K562 (cell line): ENCODE results near the gene MTRF1L. TPM values are rescaled to one million over a fixed set of nuclear protein-coding genes. Genes with fewer than 3 reads are reported as not detected.
A peak's percentile ranks its signal among the peaks of the same experiment; 100 is the strongest.

Experiments
- ATAC-seq: fragments of 200-7000 bp; cut with Tn5 transposase; 3 replicates; pipeline ENCODE4 v1.9.1; 2020; ENCODE audit warnings: moderate library complexity
- BruUV-seq: library from RNA; stranded (reverse); fragments of 400-500 nt; replicated peaks from 2 replicates; lab custom pipeline; 2021; lab: Mats Ljungman, UMichigan
- CTCF ChIA-PET: fragments of 300-600 bp; formaldehyde crosslinking; extraction: SDS; loops from one replicate; lab custom pipeline; 2021; ENCODE audit warnings: low intra/inter-chr PET ratio; lab: Yijun Ruan, JAX
- POLR2A ChIA-PET: fragments of 300-600, 350-650 bp; sonication (Branson Sonifier 250); formaldehyde crosslinking; extraction: SDS; loops from one replicate; lab custom pipeline; 2021; ENCODE audit warnings: antibody characterized with exemption, inconsistent platforms; lab: Yijun Ruan, JAX
- DNase-seq, 4 experiments: peaks; one replicate each; pipeline versions ENCODE4 v3.0.0 to v3.0.0-alpha.2; 2011 to 2018; ENCODE audit warnings: low spot score in 3 of 4, mixed read lengths in 3 of 4; ENCODE audit errors: extremely low read depth in 1 of 4
- FAIRE-seq: peaks from 2 replicates; lab custom pipeline; 2011; peaks lifted over from hg19 to GRCh38; lab: Jason Lieb, UNC
- H2AFZ ChIP-seq: 2 replicates; pipeline ENCODE4 v1.6.0; 2011; ENCODE audit warnings: low read depth, low read length, control low read depth, inconsistent platforms
- H3K27ac ChIP-seq: fragments of 200-600 bp; 3 replicates; pipeline ENCODE4 v1.8.0; 2011; ENCODE audit warnings: low read depth, mild to moderate bottlenecking, control low read depth, inconsistent platforms, low read length, moderate library complexity, mixed read lengths; ENCODE audit errors: extremely low read depth
- H3K27me3 ChIP-seq, 2 experiments: fragments of 300-600 bp in 1 of 2; 2 replicates in 1 of 2; 3 replicates in 1 of 2; pipeline versions ENCODE4 v1.6.0 to v1.8.0; 2011; ENCODE audit warnings: inconsistent platforms in 2 of 2, low read length in 2 of 2, mild to moderate bottlenecking in 1 of 2, mixed read lengths in 1 of 2, moderate library complexity in 1 of 2; ENCODE audit not compliant: control insufficient read depth in 2 of 2, insufficient read depth in 2 of 2
- H3K36me3 ChIP-seq: fragments of 300-600 bp; 3 replicates; pipeline ENCODE4 v1.8.0; 2011; ENCODE audit warnings: mild to moderate bottlenecking, low read length, inconsistent platforms; ENCODE audit not compliant: control insufficient read depth, insufficient read depth
- H3K4me1 ChIP-seq, 2 experiments: fragments of 200-600 bp in 1 of 2; replicated peaks in 1 of 2; 2 replicates in 1 of 2; 3 replicates in 1 of 2; pipeline versions ENCODE4 v1.5.1 to v1.8.0; 2011; ENCODE audit warnings: inconsistent platforms in 2 of 2, low read length in 2 of 2, mild to moderate bottlenecking in 1 of 2, mixed read lengths in 1 of 2, moderate library complexity in 1 of 2; ENCODE audit not compliant: control insufficient read depth in 2 of 2, insufficient read depth in 2 of 2
- H3K4me2 ChIP-seq: 2 replicates; pipeline ENCODE4 v1.6.1; 2011; ENCODE audit warnings: low read length, control low read depth, inconsistent platforms, mixed read lengths; ENCODE audit not compliant: insufficient read depth
- H3K4me3 ChIP-seq: fragments of 200-600 bp; sonication (generic), shearing (Covaris generic); 2 replicates; pipeline ENCODE4 v1.5.1; 2016; ENCODE audit warnings: control low read depth, inconsistent platforms
- H3K79me2 ChIP-seq: fragments of 200-600 bp; 3 replicates; pipeline ENCODE4 v1.8.0; 2011; ENCODE audit warnings: low read length, inconsistent platforms; ENCODE audit not compliant: control insufficient read depth, insufficient read depth
- H3K9ac ChIP-seq, 2 experiments: 2 replicates each; pipeline versions ENCODE4 v1.6.0 to v1.6.1; 2011; ENCODE audit warnings: low read depth in 2 of 2, low read length in 2 of 2, control low read depth in 1 of 2, inconsistent platforms in 1 of 2, mild to moderate bottlenecking in 1 of 2, mixed read lengths in 1 of 2; ENCODE audit not compliant: insufficient read depth in 1 of 2
- H3K9me1 ChIP-seq: one replicate; pipeline ENCODE4 v1.6.0; 2011; ENCODE audit warnings: inconsistent platforms, mild to moderate bottlenecking, low read length, moderate library complexity; ENCODE audit not compliant: control insufficient read depth, insufficient read depth
- H3K9me3 ChIP-seq: replicated peaks from 2 replicates; pipeline ENCODE4 v1.5.1; 2011; ENCODE audit warnings: low read depth, low read length, inconsistent platforms; ENCODE audit not compliant: control insufficient read depth, insufficient read depth
- H4K20me1 ChIP-seq: replicated peaks from 2 replicates; pipeline ENCODE4 v1.6.1; 2011; ENCODE audit warnings: low read length, inconsistent platforms, mixed read lengths; ENCODE audit not compliant: control insufficient read depth, insufficient read depth
- CBFA2T3 ChIP-seq: fragments of 450-650 bp; IDR thresholded peaks from 2 replicates; pipeline ENCODE4 v1.6.1; 2017
- FOXA3 ChIP-seq, 2 experiments: fragments of 450-650 bp in 1 of 2; sonication (generic) in 1 of 2; formaldehyde crosslinking; IDR thresholded peaks in 1 of 2; conservative IDR thresholded peaks in 1 of 2; 2 replicates each; pipeline versions ENCODE4 v1.4.0 to v1.8.0; 2020 to 2022; ENCODE audit warnings: mild to moderate bottlenecking in 2 of 2, missing genetic modification reagents in 1 of 2
- GTF2A2 ChIP-seq: IDR thresholded peaks from 2 replicates; pipeline ENCODE4 v1.6.1; 2016; ENCODE audit warnings: mild to moderate bottlenecking, missing genetic modification characterization, missing compliant biosample characterization
- LARP7 ChIP-seq: fragments of 450-650 bp; IDR thresholded peaks from 2 replicates; pipeline ENCODE4 v1.6.1; 2016
- NR2C1 ChIP-seq, 2 experiments: fragments of 450-650 bp; IDR thresholded peaks; 2 replicates each; pipeline ENCODE4 v1.6.1; 2017; ENCODE audit warnings: mild to moderate bottlenecking in 2 of 2, antibody characterized with exemption in 1 of 2, inconsistent platforms in 1 of 2, missing compliant biosample characterization in 1 of 2, missing genetic modification characterization in 1 of 2
- PRPF4 ChIP-seq: fragments of 200-400 bp; formaldehyde crosslinking; IDR thresholded peaks from one replicate; pipeline ENCODE4 v1.6.1; 2017; ENCODE audit warnings: low read length, low read depth, mild to moderate bottlenecking; ENCODE audit not compliant: insufficient read depth, poor library complexity, severe bottlenecking
- ZNF217 ChIP-seq: sonication (generic); formaldehyde crosslinking; IDR thresholded peaks from 2 replicates; pipeline ENCODE4 v1.8.0; 2022; ENCODE audit warnings: mild to moderate bottlenecking, missing genetic modification reagents
- WGBS: fragments of 100-300 bp; shearing (Covaris generic); methylation state at CpG from one replicate; pipeline ENCODE4 v1.1.6; 2016; ENCODE audit warnings: low coverage, mixed read lengths; ENCODE audit not compliant: insufficient coverage; ENCODE audit errors: missing lambda C conversion rate; 5-methylcytosine and 5-hydroxymethylcytosine counted together
- in situ Hi-C: fragments of 300-500 bp; cut with MboI; formaldehyde crosslinking; loops from 4 replicates; pipeline ENCODE4 v1.15.0; 2018; ENCODE audit warnings: inconsistent platforms, mixed read lengths
- intact Hi-C: fragments of 100-400 bp; cut with micrococcal nuclease; formaldehyde crosslinking; loops from 2 replicates; pipeline ENCODE4 v1.14.2; 2022
- polyA plus RNA-seq, 8 experiments: library from polyadenylated mRNA; depleted of rRNA in 4 of 8; stranded (reverse) in 5 of 8; unstranded in 3 of 8; fragments of >200 nt; fragmentation: Nextera tagmentation in 2 of 8; fragmentation: Illumina TruSeq in 1 of 8; extraction: Ambion mirVana in 2 of 8; extraction: Trizol in 1 of 8; gene quantifications; 2 replicates each; pipeline versions ENCODE4 v1.2.1 to v1.2.3, GENCODE V29; 2011 to 2014; ENCODE audit warnings: inconsistent platforms in 1 of 8, missing spikeins in 1 of 8
- total RNA-seq, 7 experiments: library from RNA; depleted of rRNA in 6 of 7; stranded (reverse); fragments of >200 nt in 6 of 7; fragmentation: Illumina TruSeq in 2 of 7; extraction: Trizol in 2 of 7; gene quantifications; 2 replicates each; pipeline versions ENCODE4 v1.2.1 to v1.2.3, GENCODE V29; 2011 to 2021; ENCODE audit warnings: low replicate concordance in 1 of 7
- TF ChIP-seq, protein P1 (sequence below): fragments of 250-450 bp; sonication (Bioruptor Pico); IDR thresholded peaks from 2 replicates; pipeline ENCODE4 v1.5.0; 2021
- TF ChIP-seq, protein P2 (sequence below): fragments of 250-450 bp; sonication (Bioruptor Pico); IDR thresholded peaks from 2 replicates; pipeline ENCODE4 v1.8.0; 2022; ENCODE audit warnings: inconsistent platforms, mild to moderate bottlenecking, moderate library complexity, borderline replicate concordance
- TF ChIP-seq, protein P3 (sequence below): sonication (generic); formaldehyde crosslinking; IDR thresholded peaks from 2 replicates; pipeline ENCODE4 v1.8.0; 2022; ENCODE audit warnings: mild to moderate bottlenecking, low read depth, missing genetic modification reagents

Gene MTRF1L
- total and polyA plus RNA-seq, 9 of the 15 experiments (the other 6 are each of a cell fraction or from before 2014, with no cell fraction given), result 10.7 to 34.0 (median 30.2) TPM

DNA sequence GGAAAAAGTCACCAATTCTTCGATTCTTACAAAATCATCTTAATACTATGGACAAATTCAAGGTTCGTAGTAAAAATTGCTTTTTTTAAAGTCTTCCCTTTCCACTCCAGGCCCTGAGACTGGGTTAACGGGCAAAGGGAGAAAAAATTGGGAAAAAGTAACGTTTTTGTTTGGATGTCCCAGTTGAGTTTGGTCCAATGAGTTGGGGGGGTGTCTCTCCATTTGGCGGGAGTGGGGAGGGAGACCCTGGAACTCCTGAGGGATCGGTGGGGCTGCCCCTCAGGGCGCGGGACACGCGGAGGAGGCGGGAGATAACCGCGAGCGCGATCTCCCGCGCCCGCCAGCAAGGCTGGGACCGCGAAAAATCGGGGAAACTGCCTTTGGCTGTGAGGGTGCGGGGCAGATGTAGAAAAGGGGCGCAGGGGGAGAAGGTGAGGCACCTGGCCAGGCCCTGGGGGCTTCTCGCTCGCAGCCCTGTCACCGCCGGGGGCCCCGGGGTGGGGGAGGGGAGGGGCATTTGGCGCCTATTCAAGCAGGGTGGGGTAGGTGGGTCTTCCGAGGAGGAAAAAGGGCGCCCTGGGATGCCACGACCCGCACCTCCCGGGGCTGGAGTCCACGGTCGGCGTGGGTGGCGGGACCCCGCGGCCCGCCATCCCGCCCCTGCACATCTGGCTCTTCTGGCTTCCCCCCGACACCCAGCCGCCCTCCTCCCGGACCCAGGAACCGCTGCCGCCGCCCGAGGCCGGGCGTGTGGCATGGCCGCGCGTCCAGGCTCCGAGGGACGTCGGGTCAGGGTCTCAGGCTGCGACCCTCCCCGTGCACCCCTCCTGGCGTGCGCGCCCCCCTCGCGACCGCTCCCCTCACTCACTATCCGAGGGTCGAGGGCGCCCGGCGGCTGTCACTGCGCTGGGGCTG, 20.3 kb downstream of the MTRF1L start:
- peak overlapping the region; percentile 99 for H3K4me3 ChIP-seq
- no peaks in the 10 kb centered on the region for H3K9me3 ChIP-seq
- intact Hi-C loops, result loop anchor here (2.0 to 10.0 kb wide), 4 partner anchors 21 to 1753 kb away; partner anchors contain the start of genes MTRF1L, RMND1, SCAF8 and ZBTB2
- peak overlapping the region; percentile 89; the same call in 1 of the 2 replicates for H3K4me2 ChIP-seq
- CTCF ChIA-PET, result interaction anchor here (0.6 kb wide), 1 partner anchor 1634 kb away, joined by 3 read pairs; no protein-coding TSS in a partner anchor
- no peaks in the 10 kb centered on the region for H3K27me3 ChIP-seq
- peaks cover 9 to 28% of the 10 kb centered on the region in 2 experiments for H3K4me1 ChIP-seq
- H2AFZ ChIP-seq, result peak overlapping the region; percentile 54
- 1% methylated on average over 54 of the region's 71 CpGs for WGBS
- H3K9me1 ChIP-seq, result no peaks in the 10 kb centered on the region
- DNase-seq (peak; percentile 54 to 64 (median 60)), ATAC-seq (peak; percentile 26), FAIRE-seq (no peak)
- H3K36me3 ChIP-seq, result peaks cover 64% of the 10 kb centered on the region
- in situ Hi-C loops, result loop anchor here (25.0 kb wide), 2 partner anchors 1530 to 1570 kb away; partner anchors contain the start of gene CNKSR3
- peaks cover 97% of the 10 kb centered on the region for H3K79me2 ChIP-seq
- peak overlapping the region; percentile 77 for H3K27ac ChIP-seq
- no TSS peak for BruUV-seq
- H3K9ac ChIP-seq, result peak overlapping the region; percentile 97 to 98
- peaks cover 22% of the 10 kb centered on the region for H4K20me1 ChIP-seq
- POLR2A ChIA-PET, result interaction anchor here (0.6 to 3.9 kb wide), 9 partner anchors 10 to 1496 kb away, joined by 3 to 37 read pairs (median 4); no protein-coding TSS in a partner anchor
- TF ChIP-seq GTF2A2 (tag) (no peak), ZNF217 (CRISPR knock-in tag) (no peak), FOXA3 (CRISPR knock-in tag; conservative IDR thresholded peaks at IDR 0.05 in 1 of 2, IDR thresholded peaks at IDR 0.05 in 1 of 2) (no peak), LARP7 (no peak), CBFA2T3 (no peak), NR2C1 (IDR thresholded peaks at IDR 0.05) (no peak), NR2C1 (tag; IDR thresholded peaks at IDR 0.05) (no peak), PRPF4 (peak; percentile 89)
- TF ChIP-seq, protein P1, sequence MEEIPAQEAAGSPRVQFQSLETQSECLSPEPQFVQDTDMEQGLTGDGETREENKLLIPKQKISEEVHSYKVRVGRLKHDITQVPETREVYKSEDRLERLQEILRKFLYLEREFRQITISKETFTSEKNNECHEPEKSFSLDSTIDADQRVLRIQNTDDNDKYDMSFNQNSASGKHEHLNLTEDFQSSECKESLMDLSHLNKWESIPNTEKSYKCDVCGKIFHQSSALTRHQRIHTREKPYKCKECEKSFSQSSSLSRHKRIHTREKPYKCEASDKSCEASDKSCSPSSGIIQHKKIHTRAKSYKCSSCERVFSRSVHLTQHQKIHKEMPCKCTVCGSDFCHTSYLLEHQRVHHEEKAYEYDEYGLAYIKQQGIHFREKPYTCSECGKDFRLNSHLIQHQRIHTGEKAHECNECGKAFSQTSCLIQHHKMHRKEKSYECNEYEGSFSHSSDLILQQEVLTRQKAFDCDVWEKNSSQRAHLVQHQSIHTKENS, result no peak
- TF ChIP-seq, protein P2, sequence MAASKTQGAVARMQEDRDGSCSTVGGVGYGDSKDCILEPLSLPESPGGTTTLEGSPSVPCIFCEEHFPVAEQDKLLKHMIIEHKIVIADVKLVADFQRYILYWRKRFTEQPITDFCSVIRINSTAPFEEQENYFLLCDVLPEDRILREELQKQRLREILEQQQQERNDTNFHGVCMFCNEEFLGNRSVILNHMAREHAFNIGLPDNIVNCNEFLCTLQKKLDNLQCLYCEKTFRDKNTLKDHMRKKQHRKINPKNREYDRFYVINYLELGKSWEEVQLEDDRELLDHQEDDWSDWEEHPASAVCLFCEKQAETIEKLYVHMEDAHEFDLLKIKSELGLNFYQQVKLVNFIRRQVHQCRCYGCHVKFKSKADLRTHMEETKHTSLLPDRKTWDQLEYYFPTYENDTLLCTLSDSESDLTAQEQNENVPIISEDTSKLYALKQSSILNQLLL, result no peak
- TF ChIP-seq, protein P3, sequence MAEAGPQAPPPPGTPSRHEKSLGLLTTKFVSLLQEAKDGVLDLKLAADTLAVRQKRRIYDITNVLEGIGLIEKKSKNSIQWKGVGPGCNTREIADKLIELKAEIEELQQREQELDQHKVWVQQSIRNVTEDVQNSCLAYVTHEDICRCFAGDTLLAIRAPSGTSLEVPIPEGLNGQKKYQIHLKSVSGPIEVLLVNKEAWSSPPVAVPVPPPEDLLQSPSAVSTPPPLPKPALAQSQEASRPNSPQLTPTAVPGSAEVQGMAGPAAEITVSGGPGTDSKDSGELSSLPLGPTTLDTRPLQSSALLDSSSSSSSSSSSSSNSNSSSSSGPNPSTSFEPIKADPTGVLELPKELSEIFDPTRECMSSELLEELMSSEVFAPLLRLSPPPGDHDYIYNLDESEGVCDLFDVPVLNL (CRISPR knock-in tag), result 0 out of 2 replicates have a peak, but pooled peaks have one; percentile 15
